Lower leg skin (tissue), 3 donors: ENCODE measurements around the gene TMCC3.

ENCODE experiments used
- CTCF ChIP-seq, 3 donors: fragments of 450-650 bp; IDR thresholded peaks; one replicate each; pipeline ENCODE4 v1.5.1; 2016; ENCODE audit warnings: antibody characterized with exemption in 3 of 3, mild to moderate bottlenecking in 3 of 3, moderate library complexity in 2 of 3
- POLR2A ChIP-seq, 2 donors: fragments of 450-650 bp; IDR thresholded peaks; one replicate each; pipeline ENCODE4 v1.6.1; 2016 to 2017; ENCODE audit warnings: antibody characterized with exemption in 2 of 2, mild to moderate bottlenecking in 1 of 2, moderate library complexity in 1 of 2

GRCh38 chr12:94678849-94679248 is 28.5 kb upstream of the TMCC3 start:
- TF ChIP-seq CTCF (IDR thresholded peaks at IDR 0.05) (no peak), POLR2A (IDR thresholded peaks at IDR 0.05) (no peak)
